ENCODE measurements around the gene SLC26A9.

Gene SLC26A9

GRCh38 chr1:205939690-205940330 lies 3.4 kb downstream of the SLC26A9 start:
- ChIA-PET POLR2A (no interaction called here), CTCF (interaction anchor here (0.7 to 2.8 kb wide), 5 partner anchors 9 to 119 kb away, joined by 3 to 18 read pairs (median 3); no protein-coding TSS in a partner anchor)
- no peaks in the 10 kb centered on the region for H3K9me3 ChIP-seq (ENCODE audit: control insufficient read depth, insufficient read depth, low read depth, low read length)
- H3K27ac ChIP-seq (ENCODE audit: extremely low read depth, low read depth, low read length): no peak overlapping the region; the same call in 1 of the 2 replicates
- no peaks in the 10 kb centered on the region for H3K36me3 ChIP-seq (ENCODE audit: control insufficient read depth in 2 of 2, insufficient read depth in 1 of 2, low read length in 2 of 2)
- H3K4me1 ChIP-seq (ENCODE audit: control insufficient read depth, insufficient read depth, low read length): peaks cover 8% of the 10 kb centered on the region
- H3K4me3 ChIP-seq (ENCODE audit: low read depth, low read length): no peak overlapping the region
- TF ChIP-seq EGR2 (tag by site-specific recombination; IDR thresholded peaks at IDR 0.05; ENCODE audit: low read depth) (peak; percentile 22; the same call in 1 of the 2 replicates), ZNF391 (tag by site-specific recombination; IDR thresholded peaks at IDR 0.05; ENCODE audit: borderline replicate concordance, low read depth) (0 out of 2 replicates have a peak, but pooled peaks have one; percentile 38), FEZF1 (tag by site-specific recombination; IDR thresholded peaks at IDR 0.05) (peak; percentile 53; the same call in 1 of the 2 replicates), ZBTB17 (tag by site-specific recombination; IDR thresholded peaks at IDR 0.05) (peak; percentile 40), ZNF518A (tag by site-specific recombination; conservative IDR thresholded peaks at IDR 0.05; ENCODE audit: low read depth) (peak; percentile 30), YY2 (tag by site-specific recombination; IDR thresholded peaks at IDR 0.05) (peak; percentile 67; the same call in 1 of the 2 replicates), ZNF785 (tag by site-specific recombination; IDR thresholded peaks at IDR 0.05) (0 out of 2 replicates have a peak, but pooled peaks have one; percentile 14), WT1 (tag by site-specific recombination; IDR thresholded peaks at IDR 0.05) (0 out of 2 replicates have a peak, but pooled peaks have one; percentile 29), MYNN (tag by site-specific recombination; IDR thresholded peaks at IDR 0.05; ENCODE audit: borderline replicate concordance) (no peak), ZFHX2 (tag by site-specific recombination; conservative IDR thresholded peaks at IDR 0.05) (peak; percentile 34; the same call in 1 of the 2 replicates), ZBTB48 (tag by site-specific recombination; IDR thresholded peaks at IDR 0.05) (peak; percentile 89), ZNF324 (tag by site-specific recombination; IDR thresholded peaks at IDR 0.05) (0 out of 2 replicates have a peak, but pooled peaks have one; percentile 58), BCL11A (tag by site-specific recombination; IDR thresholded peaks at IDR 0.05; ENCODE audit: low read depth) (peak; percentile 57; the same call in 1 of the 2 replicates), ZNF561 (tag by site-specific recombination; IDR thresholded peaks at IDR 0.05; ENCODE audit: borderline replicate concordance) (0 out of 2 replicates have a peak, but pooled peaks have one; percentile 31), ZNF645 (tag by site-specific recombination; IDR thresholded peaks at IDR 0.05) (no peak), GFI1B (tag by site-specific recombination; IDR thresholded peaks at IDR 0.05) (0 out of 2 replicates have a peak, but pooled peaks have one; percentile 8), ZBTB21 (tag by site-specific recombination; IDR thresholded peaks at IDR 0.05) (peak; percentile 33; the same call in 1 of the 2 replicates), ZNF830 (tag by site-specific recombination; IDR thresholded peaks at IDR 0.05; ENCODE audit: low read depth) (no peak), ZFP69B (tag by site-specific recombination; IDR thresholded peaks at IDR 0.05) (0 out of 2 replicates have a peak, but pooled peaks have one; percentile 15), OVOL3 (tag by site-specific recombination; IDR thresholded peaks at IDR 0.05) (0 out of 2 replicates have a peak, but pooled peaks have one; percentile 25), ZSCAN16 (tag by site-specific recombination; IDR thresholded peaks at IDR 0.05) (no peak)
- TF ChIP-seq, protein P1, sequence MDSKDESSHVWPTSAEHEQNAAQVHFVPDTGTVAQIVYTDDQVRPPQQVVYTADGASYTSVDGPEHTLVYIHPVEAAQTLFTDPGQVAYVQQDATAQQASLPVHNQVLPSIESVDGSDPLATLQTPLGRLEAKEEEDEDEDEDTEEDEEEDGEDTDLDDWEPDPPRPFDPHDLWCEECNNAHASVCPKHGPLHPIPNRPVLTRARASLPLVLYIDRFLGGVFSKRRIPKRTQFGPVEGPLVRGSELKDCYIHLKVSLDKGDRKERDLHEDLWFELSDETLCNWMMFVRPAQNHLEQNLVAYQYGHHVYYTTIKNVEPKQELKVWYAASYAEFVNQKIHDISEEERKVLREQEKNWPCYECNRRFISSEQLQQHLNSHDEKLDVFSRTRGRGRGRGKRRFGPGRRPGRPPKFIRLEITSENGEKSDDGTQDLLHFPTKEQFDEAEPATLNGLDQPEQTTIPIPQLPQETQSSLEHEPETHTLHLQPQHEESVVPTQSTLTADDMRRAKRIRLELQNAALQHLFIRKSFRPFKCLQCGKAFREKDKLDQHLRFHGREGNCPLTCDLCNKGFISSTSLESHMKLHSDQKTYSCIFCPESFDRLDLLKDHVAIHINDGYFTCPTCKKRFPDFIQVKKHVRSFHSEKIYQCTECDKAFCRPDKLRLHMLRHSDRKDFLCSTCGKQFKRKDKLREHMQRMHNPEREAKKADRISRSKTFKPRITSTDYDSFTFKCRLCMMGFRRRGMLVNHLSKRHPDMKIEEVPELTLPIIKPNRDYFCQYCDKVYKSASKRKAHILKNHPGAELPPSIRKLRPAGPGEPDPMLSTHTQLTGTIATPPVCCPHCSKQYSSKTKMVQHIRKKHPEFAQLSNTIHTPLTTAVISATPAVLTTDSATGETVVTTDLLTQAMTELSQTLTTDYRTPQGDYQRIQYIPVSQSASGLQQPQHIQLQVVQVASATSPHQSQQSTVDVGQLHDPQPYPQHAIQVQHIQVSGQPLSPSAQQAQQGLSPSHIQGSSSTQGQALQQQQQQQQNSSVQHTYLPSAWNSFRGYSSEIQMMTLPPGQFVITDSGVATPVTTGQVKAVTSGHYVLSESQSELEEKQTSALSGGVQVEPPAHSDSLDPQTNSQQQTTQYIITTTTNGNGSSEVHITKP (tag by site-specific recombination; IDR thresholded peaks at IDR 0.05): peak; percentile 74
- TF ChIP-seq, protein P2, sequence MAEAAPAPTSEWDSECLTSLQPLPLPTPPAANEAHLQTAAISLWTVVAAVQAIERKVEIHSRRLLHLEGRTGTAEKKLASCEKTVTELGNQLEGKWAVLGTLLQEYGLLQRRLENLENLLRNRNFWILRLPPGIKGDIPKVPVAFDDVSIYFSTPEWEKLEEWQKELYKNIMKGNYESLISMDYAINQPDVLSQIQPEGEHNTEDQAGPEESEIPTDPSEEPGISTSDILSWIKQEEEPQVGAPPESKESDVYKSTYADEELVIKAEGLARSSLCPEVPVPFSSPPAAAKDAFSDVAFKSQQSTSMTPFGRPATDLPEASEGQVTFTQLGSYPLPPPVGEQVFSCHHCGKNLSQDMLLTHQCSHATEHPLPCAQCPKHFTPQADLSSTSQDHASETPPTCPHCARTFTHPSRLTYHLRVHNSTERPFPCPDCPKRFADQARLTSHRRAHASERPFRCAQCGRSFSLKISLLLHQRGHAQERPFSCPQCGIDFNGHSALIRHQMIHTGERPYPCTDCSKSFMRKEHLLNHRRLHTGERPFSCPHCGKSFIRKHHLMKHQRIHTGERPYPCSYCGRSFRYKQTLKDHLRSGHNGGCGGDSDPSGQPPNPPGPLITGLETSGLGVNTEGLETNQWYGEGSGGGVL (tag by site-specific recombination; IDR thresholded peaks at IDR 0.05): peak; percentile 79
- TF ChIP-seq, protein P3, sequence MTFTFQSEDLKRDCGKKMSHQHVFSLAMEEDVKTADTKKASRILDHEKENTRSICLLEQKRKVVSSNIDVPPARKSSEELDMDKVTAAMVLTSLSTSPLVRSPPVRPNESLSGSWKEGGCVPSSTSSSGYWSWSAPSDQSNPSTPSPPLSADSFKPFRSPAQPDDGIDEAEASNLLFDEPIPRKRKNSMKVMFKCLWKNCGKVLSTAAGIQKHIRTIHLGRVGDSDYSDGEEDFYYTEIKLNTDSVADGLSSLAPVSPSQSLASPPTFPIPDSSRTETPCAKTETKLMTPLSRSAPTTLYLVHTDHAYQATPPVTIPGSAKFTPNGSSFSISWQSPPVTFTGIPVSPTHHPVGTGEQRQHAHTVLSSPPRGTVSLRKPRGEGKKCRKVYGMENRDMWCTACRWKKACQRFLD (tag by site-specific recombination; IDR thresholded peaks at IDR 0.05): no peak
